ENCODE measurements around the gene KCTD3.

- TF ChIP-seq CTCF (IDR thresholded peaks at IDR 0.05) (no peak), POLR2A (IDR thresholded peaks at IDR 0.05) (no peak)
These were observed 50.9 kb downstream of the KCTD3 start for GRCh38 chr1:215617979-215618378.
